Effector memory CD8-positive, alpha-beta T cell (primary cell): ENCODE data around the gene MEGF6.

Experiments used
- ATAC-seq: fragments of 150-1000 bp; cut with Tn5 transposase; replicated peaks from 2 replicates; pipeline ENCODE4 v1.10.0; 2021; ENCODE audit warnings: mild to moderate bottlenecking, moderate library complexity
- DNase-seq, 3 experiments: peaks; one replicate each; pipeline ENCODE4 v3.0.0; 2021
- H3K27ac Mint-ChIP-seq, 2 donors: one replicate each; pipeline ENCODE4 v1.8.0; 2022; ENCODE audit warnings: mild to moderate bottlenecking in 2 of 2, mixed read lengths in 2 of 2, moderate library complexity in 2 of 2
- H3K27me3 Mint-ChIP-seq, 2 donors: one replicate each; pipeline ENCODE4 v1.8.0; 2022; ENCODE audit warnings: mixed read lengths in 2 of 2
- H3K36me3 Mint-ChIP-seq: one replicate; pipeline ENCODE4 v1.8.0; 2022; ENCODE audit warnings: mild to moderate bottlenecking, moderate library complexity, mixed read lengths; ENCODE audit not compliant: insufficient read depth
- H3K4me1 Mint-ChIP-seq, 2 donors: one replicate each; pipeline ENCODE4 v1.8.0; 2022; ENCODE audit warnings: low read depth in 2 of 2, mixed read lengths in 2 of 2
- H3K4me3 Mint-ChIP-seq, 2 donors: one replicate each; pipeline ENCODE4 v1.8.0; 2022; ENCODE audit warnings: mild to moderate bottlenecking in 2 of 2, mixed read lengths in 2 of 2, moderate library complexity in 2 of 2
- H3K9me3 Mint-ChIP-seq, 2 donors: one replicate each; pipeline ENCODE4 v1.8.0; 2022; ENCODE audit warnings: mixed read lengths in 2 of 2

MEGF6 gene

DNA sequence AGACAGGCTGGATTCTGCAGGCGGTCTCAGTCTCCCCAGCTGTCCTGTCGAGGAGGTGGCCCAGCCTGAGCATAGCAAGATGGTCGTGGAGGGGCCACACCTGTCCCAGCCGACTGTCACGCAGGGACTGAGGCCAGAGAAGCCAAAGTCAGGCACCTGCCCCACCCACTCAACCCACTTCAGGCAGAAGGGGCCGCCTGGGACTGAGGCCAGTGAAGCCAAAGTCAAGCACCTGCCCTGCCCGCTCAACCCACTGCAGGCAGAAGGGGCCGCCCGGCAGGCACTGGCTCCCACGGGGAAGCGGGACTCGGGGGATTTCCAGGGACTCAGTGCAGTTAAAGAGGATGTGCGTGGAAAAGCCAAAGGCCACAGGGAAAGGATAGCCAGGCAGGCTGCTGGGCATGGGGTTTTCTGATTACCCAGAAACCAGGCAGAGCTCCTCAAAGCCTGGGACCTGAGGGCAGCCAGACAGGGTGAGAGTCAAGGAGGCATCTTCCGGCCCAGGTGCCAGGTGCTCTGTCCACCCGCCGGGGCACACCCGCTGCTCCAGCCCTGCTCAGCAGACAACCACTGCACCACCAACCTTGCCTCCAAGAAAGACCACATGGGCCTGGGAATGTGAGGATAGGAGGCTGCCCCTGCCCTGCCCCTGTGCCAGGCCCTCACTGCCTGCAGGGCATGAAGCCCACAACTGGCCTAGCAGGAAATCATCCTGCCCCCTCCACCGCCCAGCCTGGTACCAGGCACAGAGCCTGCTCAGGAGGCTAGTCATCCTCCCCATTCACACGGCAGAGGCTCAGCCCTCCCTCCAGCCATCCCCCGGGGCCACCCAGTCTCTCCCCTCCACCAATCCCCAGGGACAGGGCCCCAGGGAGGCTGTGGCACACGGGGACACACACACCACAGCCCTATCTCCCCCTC is 41.0 kb downstream of the MEGF6 start:
- peak overlapping the region in 1 of 2 donors; percentile 26 for H3K27ac Mint-ChIP-seq

DNA sequence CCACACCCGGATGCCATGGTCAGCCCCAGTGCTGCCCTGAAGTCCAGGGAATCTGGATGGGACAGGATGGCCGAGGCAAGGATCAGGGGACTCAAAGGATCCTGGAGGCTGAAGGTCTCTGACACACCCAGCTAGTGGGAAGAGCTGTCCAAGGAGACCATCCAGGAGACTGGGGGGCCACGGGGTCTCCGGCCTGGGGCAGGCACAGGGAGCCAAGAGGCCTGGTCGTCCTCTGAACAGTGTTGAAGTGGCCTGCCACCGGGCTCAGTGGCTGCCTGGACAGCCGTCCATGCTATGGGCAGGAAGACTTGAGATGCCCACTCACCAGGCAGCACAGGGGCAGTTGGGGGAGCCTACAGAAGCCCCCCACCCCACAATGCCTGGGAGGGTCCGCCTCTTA is 41.9 kb downstream of the MEGF6 start:
- H3K36me3 Mint-ChIP-seq: no peaks in the 10 kb centered on the region
- DNase-seq (no peak), ATAC-seq (no peak)
- no peak overlapping the region for H3K4me3 Mint-ChIP-seq
- H3K27me3 Mint-ChIP-seq: peaks cover 8 to 11% of the 10 kb centered on the region in 2 donors
- no peak overlapping the region for H3K27ac Mint-ChIP-seq
- no peaks in the 10 kb centered on the region for H3K9me3 Mint-ChIP-seq
- H3K4me1 Mint-ChIP-seq: no peaks in the 10 kb centered on the region

More for the DNA sequence above, 41.0 kb downstream of the MEGF6 start:
- Mint-ChIP-seq H3K9me3 (no peaks in the 10 kb centered on the region), H3K4me1 (no peaks in the 10 kb centered on the region), H3K36me3 (no peaks in the 10 kb centered on the region), H3K27me3 (peaks cover 0 to 2% of the 10 kb centered on the region in 2 donors), H3K4me3 (no peak overlapping the region)
- DNase-seq (no peak), ATAC-seq (no peak)

DNA sequence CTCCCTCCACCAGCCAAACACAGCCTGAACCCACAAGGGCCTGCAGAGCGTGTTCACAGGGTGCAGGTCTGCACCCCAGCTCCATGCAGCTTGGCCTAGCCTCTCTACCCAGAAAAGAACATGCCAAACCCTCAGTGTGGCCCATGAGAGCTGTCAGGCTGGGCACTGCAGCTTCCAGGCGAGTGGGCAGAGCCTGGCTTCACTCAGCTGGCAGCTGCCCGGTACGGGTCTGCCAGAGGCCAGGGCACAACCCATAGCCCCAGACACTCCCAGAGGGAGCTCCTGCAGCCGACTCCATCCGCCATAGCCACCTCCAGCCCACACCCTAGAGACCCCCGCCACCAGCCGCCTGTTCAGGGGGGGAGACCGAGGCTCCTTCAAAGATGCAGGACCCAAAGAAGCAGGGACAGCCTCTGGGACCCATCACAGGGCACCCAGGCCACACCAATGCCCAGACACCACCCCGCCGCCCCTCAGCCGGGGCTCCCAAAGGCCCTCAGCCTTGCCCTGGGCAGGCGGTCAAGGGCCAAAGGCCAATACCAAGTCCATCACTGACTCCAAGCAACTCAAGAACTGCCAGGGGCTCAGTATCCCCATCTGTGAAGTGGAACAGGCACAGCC is 42.4 kb downstream of the MEGF6 start:
- no peak for DNase-seq
- H3K4me3 Mint-ChIP-seq: no peak overlapping the region
- ATAC-seq: no peak
- H3K27ac Mint-ChIP-seq: peak overlapping the region in 1 of 2 donors; percentile 62
- peaks cover 10 to 14% of the 10 kb centered on the region in 2 donors for H3K27me3 Mint-ChIP-seq
- H3K9me3 Mint-ChIP-seq: no peaks in the 10 kb centered on the region
- no peaks in the 10 kb centered on the region for H3K4me1 Mint-ChIP-seq
- no peaks in the 10 kb centered on the region for H3K36me3 Mint-ChIP-seq

DNA sequence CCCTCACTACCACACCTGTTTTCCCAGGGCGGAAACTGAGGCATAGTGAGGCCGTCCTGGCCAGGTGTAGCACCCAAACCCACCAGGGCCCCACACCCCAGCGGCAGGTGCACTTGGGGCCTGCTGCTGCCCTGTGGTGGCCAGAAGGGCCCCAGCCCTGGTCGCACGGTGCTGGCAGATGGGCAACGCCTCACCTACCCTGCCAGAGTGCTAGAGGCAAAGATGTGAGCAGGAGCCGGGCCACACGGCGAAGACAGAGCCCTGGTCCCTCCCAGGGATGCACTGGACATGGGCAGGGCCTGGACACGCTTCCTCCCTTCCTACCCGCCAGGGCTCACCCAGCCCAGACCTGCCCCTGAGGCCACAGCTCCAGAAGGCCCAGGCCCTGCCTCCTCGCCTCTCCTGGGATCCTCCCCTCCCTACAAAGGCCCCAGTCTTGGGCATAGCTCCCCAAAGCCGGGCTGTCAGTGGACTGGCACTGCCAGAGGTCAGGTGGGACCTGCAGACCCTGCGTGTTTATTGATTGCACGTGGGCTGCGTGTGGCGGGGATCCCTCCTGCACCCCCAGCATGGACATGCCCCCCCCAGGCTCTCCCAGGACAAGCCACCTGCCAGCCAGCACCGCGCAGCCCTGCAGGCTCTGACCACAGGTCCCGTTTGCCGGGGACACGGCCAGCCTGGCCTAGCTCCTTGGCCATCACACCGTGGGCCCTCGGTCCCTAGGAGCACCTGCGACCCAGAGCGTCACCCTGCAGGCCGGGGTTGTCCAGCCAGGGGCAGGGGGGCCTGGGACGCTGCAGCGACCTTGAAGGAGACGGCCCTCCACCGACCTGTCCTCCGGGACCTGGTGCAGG is 44.1 kb downstream of the MEGF6 start:
- no peak for ATAC-seq
- Mint-ChIP-seq H3K27ac (no peak overlapping the region), H3K27me3 (peaks cover 20 to 25% of the 10 kb centered on the region in 2 donors)

DNA sequence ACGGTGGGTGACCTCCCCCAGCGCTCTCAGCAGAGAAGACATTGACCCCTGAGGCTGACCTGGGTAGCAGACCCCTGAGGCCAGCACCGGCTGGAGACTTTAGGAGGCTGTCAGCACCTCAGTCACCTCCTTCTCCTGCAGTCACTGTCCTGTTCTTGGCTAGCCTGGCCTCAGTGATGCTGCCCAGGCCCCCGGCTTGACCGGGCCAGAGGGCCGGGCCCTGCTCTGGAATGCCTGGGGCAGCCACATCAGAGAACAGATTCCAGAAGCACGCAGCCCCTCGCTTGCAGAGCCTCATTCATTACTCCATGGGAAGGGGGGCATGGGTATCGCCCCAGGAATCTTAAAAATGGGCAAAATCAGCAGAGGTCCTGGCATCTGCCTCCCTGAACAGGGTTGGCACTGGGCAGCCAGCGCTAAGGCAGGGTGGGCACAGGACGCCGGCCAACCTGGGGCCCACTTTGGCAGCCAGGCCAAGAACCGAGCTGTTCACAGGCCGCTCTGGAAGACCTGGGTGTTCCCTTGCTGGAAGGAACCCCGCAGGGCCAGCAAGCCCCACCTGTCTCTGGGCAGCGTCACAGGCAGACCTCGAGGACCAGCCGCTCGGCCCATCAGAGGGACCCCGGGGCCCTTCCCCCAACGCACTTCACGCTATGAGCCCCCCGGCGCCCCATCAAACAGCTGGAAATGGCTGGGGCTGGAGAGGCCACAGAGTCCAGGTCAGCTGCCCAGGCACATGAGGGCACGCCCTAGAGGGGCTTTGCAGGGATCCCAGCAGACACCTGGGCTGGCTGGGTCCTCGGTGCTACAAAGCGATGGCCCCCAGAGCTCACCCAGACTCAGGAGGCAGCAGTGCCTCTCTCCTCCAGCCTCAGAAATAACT is 45.1 kb downstream of the MEGF6 start:
- Mint-ChIP-seq H3K36me3 (no peaks in the 10 kb centered on the region), H3K4me3 (no peak overlapping the region), H3K27ac (no peak overlapping the region), H3K9me3 (no peaks in the 10 kb centered on the region), H3K4me1 (no peaks in the 10 kb centered on the region), H3K27me3 (peaks cover 20 to 25% of the 10 kb centered on the region in 2 donors)
- ATAC-seq (no peak), DNase-seq (no peak)

More for the DNA sequence above, 44.1 kb downstream of the MEGF6 start:
- no peaks in the 10 kb centered on the region for H3K36me3 Mint-ChIP-seq
- H3K9me3 Mint-ChIP-seq: no peaks in the 10 kb centered on the region
- H3K4me3 Mint-ChIP-seq: no peak overlapping the region
- no peak for DNase-seq
- no peaks in the 10 kb centered on the region for H3K4me1 Mint-ChIP-seq

DNA sequence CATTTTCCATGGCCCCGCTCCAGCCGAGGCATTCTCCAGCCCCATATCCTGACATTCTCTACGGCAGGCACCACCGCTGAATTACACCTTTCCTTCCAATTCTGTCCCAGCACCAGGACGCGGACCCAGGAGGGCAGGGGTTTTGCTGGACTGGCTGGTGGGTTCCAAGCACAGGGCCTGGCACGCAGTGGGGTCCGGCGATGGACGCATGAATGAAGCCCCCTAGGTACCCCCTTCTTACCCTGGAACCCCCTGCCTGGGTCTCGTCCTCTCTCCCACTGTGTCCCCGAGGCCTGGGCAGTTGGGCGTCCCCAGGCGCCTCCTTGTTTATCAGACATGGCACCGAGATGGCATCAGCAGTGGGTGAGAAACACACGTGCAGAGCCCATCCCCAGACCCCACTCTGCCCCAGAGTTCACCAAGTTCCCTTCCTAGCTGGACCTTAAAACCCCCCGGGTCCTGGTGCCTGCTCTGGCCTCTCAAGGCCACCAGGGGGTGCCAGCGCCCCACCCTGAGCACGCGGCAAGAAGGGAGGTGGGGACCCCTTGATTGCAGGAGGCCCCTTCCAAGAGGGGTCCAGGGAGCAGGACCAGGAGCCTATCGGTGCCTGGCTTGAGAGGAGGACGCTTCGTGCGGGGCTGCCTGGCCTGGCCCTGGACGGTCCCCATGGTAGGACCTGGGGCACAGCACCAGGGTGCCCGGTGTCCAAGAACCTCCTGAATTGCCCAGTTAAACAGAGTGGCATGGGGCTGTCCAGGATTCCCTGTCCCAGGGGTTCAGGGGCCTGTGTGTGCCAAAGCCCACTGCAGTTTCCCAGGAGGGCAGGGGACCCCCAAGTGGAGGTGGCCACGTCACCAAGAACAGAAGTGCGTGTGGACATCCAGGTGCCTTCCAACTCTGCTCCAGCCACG is 46.1 kb downstream of the MEGF6 start:
- ATAC-seq (peak; percentile 39), DNase-seq (peak; percentile 19 to 35 (median 20))
- H3K27ac Mint-ChIP-seq: no peak overlapping the region
- no peak overlapping the region for H3K4me3 Mint-ChIP-seq
- H3K4me1 Mint-ChIP-seq: no peaks in the 10 kb centered on the region
- no peaks in the 10 kb centered on the region for H3K9me3 Mint-ChIP-seq
- H3K36me3 Mint-ChIP-seq: no peaks in the 10 kb centered on the region
- H3K27me3 Mint-ChIP-seq: peaks cover 20 to 25% of the 10 kb centered on the region in 2 donors

DNA sequence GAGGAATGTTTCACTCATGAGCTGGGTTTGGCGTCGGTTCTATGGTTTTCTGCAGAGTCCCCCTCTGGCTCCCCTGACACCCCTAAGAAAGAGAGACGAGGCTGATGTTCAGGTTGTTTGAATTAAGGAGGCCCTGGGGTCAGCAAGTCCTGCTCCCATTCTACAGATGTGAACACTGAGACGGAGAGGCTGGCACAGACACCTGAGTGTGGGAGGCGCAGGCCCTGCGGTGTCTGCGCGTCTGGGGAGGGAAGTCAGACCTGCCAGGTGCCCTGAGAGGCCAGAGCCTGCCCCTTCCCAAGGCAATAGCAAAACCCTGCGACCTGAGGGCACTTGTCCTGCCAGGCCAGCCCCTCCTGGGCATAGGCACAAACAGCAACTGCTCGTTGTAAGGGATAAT is 47.7 kb downstream of the MEGF6 start:
- Mint-ChIP-seq H3K27me3 (peaks cover 20 to 25% of the 10 kb centered on the region in 2 donors), H3K27ac (no peak overlapping the region), H3K4me1 (no peaks in the 10 kb centered on the region), H3K36me3 (no peaks in the 10 kb centered on the region), H3K9me3 (no peaks in the 10 kb centered on the region), H3K4me3 (no peak overlapping the region)
- DNase-seq (no peak), ATAC-seq (no peak)

DNA sequence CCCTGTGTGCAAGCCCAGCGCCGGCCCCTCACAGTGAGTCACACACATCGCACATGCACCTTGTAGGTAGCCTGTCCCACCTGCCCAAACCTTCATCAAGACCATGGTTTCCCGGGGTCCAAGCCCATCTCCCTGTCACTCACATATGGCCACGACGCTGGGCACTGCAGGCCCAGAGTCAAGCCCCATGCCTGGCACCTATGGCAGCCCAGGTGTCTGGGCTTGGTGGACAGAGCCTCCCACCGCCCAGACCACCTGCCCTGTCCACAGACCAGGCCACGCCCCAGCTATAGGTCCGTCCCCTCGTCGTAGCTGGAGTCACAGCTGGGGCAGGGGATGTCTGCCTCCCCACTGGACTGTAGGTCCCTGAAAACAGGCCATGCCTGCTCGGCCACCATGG is 48.2 kb downstream of the MEGF6 start:
- Mint-ChIP-seq H3K36me3 (no peaks in the 10 kb centered on the region), H3K4me3 (no peak overlapping the region), H3K9me3 (no peaks in the 10 kb centered on the region), H3K27ac (no peak overlapping the region), H3K27me3 (peaks cover 20 to 25% of the 10 kb centered on the region in 2 donors), H3K4me1 (no peaks in the 10 kb centered on the region)
- no peak for DNase-seq
- ATAC-seq: no peak

DNA sequence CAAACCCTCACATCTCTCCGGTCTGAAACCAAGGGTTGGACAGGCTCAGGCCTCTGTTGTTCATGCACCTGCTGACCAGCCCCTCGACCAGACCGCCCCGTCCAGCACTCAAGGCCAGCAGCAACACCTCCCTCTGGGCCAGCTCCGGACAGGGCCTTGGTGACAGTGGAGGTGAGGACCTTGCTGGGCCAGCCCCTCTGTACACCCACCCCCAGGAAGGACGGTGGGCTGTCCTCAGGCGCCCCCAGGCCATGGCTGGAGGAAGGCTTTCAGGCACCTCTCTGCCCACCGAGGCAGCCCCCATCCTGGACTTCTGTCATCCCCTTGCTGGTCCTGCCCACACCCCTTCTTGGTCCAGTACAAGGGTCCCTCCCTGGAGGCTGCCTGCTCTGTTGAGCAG is 48.6 kb downstream of the MEGF6 start:
- Mint-ChIP-seq H3K4me1 (no peaks in the 10 kb centered on the region), H3K36me3 (no peaks in the 10 kb centered on the region), H3K27ac (no peak overlapping the region), H3K9me3 (no peaks in the 10 kb centered on the region), H3K4me3 (no peak overlapping the region), H3K27me3 (peaks cover 20 to 25% of the 10 kb centered on the region in 2 donors)
- DNase-seq: no peak
- no peak for ATAC-seq

DNA sequence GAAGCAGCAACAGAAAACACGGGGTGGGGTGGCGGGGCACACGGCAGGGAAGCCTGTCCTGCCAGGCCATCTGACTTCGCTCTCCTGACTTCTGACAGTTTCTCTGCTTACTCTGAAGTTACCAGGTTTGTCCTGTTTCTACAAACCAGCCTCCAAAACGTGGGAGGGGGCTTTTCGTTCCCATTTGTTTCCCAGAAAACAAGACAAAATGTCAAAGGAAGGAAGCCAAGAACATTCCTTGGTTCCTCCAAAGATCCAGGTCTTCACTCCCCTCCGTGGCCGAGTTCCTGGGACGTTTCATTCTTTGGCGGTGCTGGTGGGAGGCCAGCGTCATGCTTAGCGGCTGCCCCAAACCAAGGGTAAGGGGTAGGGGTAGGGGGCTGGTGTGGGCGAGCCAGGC is 49.6 kb downstream of the MEGF6 start:
- Mint-ChIP-seq H3K4me3 (no peak overlapping the region), H3K27me3 (peaks cover 20 to 25% of the 10 kb centered on the region in 2 donors), H3K4me1 (no peaks in the 10 kb centered on the region)

DNA sequence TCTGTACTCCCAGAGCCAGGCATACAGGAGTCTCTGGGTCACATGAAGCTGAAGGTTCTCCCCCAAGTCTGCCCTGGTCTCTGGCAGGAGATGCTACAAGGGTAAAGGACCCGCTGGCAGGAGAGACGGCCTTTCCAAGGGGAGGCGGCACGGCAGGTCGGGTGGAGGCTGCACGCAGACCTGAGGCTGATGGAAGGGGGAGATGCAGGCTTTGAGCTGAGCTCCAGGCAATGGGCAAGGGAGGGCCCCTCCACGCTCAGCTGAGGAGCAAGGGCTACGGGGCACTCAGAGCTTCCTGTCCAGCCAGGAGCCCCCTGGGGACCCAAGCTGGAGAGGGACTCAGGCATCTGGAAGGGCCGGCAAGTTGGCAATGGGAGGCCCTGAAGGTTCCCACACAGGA is 50.3 kb downstream of the MEGF6 start:
- no peaks in the 10 kb centered on the region for H3K9me3 Mint-ChIP-seq
- no peaks in the 10 kb centered on the region for H3K4me1 Mint-ChIP-seq
- no peak for DNase-seq
- H3K27ac Mint-ChIP-seq: no peak overlapping the region
- H3K27me3 Mint-ChIP-seq: peaks cover 20 to 25% of the 10 kb centered on the region in 2 donors
- H3K4me3 Mint-ChIP-seq: no peak overlapping the region
- no peaks in the 10 kb centered on the region for H3K36me3 Mint-ChIP-seq
- ATAC-seq: no peak

More for the DNA sequence above, 49.6 kb downstream of the MEGF6 start:
- Mint-ChIP-seq H3K36me3 (no peaks in the 10 kb centered on the region), H3K27ac (no peak overlapping the region), H3K9me3 (no peaks in the 10 kb centered on the region)
- ATAC-seq: no peak
- no peak for DNase-seq
